Keratinocyte (primary cell): ENCODE results near the gene FAHD1.

Experiments used
- CTCF ChIP-seq, 3 experiments: IDR thresholded peaks in 1 of 3; conservative IDR thresholded peaks in 1 of 3; optimal IDR thresholded peaks in 1 of 3; 2 replicates in 2 of 3; 3 replicates in 1 of 3; pipeline versions ENCODE3 to v1.5.1; 2011; ENCODE audit warnings: low read length in 3 of 3, mild to moderate bottlenecking in 3 of 3, moderate library complexity in 2 of 3, control low read depth in 1 of 3, inconsistent platforms in 1 of 3; ENCODE audit not compliant: insufficient read depth in 2 of 3; ENCODE audit errors: extremely low read depth in 1 of 3
- EZH2 ChIP-seq: IDR thresholded peaks from one replicate; pipeline ENCODE4 v1.6.1; 2012; ENCODE audit warnings: inconsistent platforms, mild to moderate bottlenecking, low read length, moderate library complexity

- TF ChIP-seq CTCF (optimal IDR thresholded peaks at IDR 0.05 in 1 of 3, IDR thresholded peaks at IDR 0.05 in 1 of 3, conservative IDR thresholded peaks at IDR 0.05 in 1 of 3; ENCODE audit: extremely low read depth in 1 of 3, insufficient read depth in 2 of 3, low read length in 3 of 3) = no peak
- TF ChIP-seq EZH2 = no peak
Measured at GRCh38 chr16:1816396-1817275, 10.4 kb upstream of the FAHD1 start.
